Measurements from ENCODE around the gene PPP1R11.
"Not testable (repeated sequence)": the region's sequence is repeated elsewhere in the genome, so short reads cannot be mapped to it uniquely, and the experiment has no call there.

GRCh38 chr6:30022712-30023111 is 44.3 kb upstream of the PPP1R11 start:
- TF ChIP-seq, protein P1, sequence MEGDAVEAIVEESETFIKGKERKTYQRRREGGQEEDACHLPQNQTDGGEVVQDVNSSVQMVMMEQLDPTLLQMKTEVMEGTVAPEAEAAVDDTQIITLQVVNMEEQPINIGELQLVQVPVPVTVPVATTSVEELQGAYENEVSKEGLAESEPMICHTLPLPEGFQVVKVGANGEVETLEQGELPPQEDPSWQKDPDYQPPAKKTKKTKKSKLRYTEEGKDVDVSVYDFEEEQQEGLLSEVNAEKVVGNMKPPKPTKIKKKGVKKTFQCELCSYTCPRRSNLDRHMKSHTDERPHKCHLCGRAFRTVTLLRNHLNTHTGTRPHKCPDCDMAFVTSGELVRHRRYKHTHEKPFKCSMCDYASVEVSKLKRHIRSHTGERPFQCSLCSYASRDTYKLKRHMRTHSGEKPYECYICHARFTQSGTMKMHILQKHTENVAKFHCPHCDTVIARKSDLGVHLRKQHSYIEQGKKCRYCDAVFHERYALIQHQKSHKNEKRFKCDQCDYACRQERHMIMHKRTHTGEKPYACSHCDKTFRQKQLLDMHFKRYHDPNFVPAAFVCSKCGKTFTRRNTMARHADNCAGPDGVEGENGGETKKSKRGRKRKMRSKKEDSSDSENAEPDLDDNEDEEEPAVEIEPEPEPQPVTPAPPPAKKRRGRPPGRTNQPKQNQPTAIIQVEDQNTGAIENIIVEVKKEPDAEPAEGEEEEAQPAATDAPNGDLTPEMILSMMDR (IDR thresholded peaks at IDR 0.05; ENCODE audit: low read depth, low read length), result not testable (repeated sequence)
- TF ChIP-seq EZH2phosphoT487 (IDR thresholded peaks at IDR 0.05; ENCODE audit: low read depth), result not testable (repeated sequence)

Data from OCI-LY3 (cell line).